Mammary epithelial cell (primary cell): Measurements from ENCODE around the gene FAM241A.

Experiments used
- CTCF ChIP-seq, 2 donors: IDR thresholded peaks in 1 of 2; conservative IDR thresholded peaks in 1 of 2; 2 replicates each; pipeline ENCODE4 v1.5.1; 2011 to 2012; ENCODE audit warnings: inconsistent platforms in 2 of 2, low read length in 2 of 2, mild to moderate bottlenecking in 2 of 2, control low read depth in 1 of 2, low read depth in 1 of 2; ENCODE audit not compliant: insufficient read depth in 1 of 2; ENCODE audit errors: extremely low read depth in 1 of 2
- EZH2 ChIP-seq: IDR thresholded peaks from 2 replicates; pipeline ENCODE4 v1.6.1; 2012; ENCODE audit warnings: low read length, inconsistent platforms, borderline replicate concordance

- TF ChIP-seq EZH2 (no peak), CTCF (conservative IDR thresholded peaks at IDR 0.05 in 1 of 2, IDR thresholded peaks at IDR 0.05 in 1 of 2; ENCODE audit: extremely low read depth in 1 of 2, insufficient read depth in 1 of 2, low read depth in 1 of 2, low read length in 2 of 2) (no peak)
Measured at GRCh38 chr4:112213856-112214255, 68.6 kb downstream of the FAM241A start.
